ENCODE data around the gene TMX2.
"Not testable (repeated sequence)": the region's sequence is repeated elsewhere in the genome, so short reads cannot be mapped to it uniquely, and the experiment has no call there.

TMX2 gene

GRCh38 chr11:57713835-57714234, 1.4 kb downstream of the TMX2 start:
- no peak for DNase-seq (ENCODE audit: low read depth in 2 of 2)

- not testable (repeated sequence) for DNase-seq (ENCODE audit: low read depth in 2 of 2)
These were observed 4.3 kb downstream of the TMX2 start for GRCh38 chr11:57716726-57717125.

- no peak for DNase-seq (ENCODE audit: low read depth in 2 of 2)
These were observed 14.8 kb downstream of the TMX2 start for GRCh38 chr11:57727185-57727584.

GRCh38 chr11:57728829-57729228, 16.4 kb downstream of the TMX2 start:
- DNase-seq (ENCODE audit: low read depth in 2 of 2) = no peak

- DNase-seq (ENCODE audit: low read depth in 2 of 2) = no peak
These were observed 17.1 kb downstream of the TMX2 start for GRCh38 chr11:57729479-57729878.

GRCh38 chr11:57732661-57733060, 20.3 kb downstream of the TMX2 start:
- DNase-seq (ENCODE audit: low read depth in 2 of 2) = no peak

DNA sequence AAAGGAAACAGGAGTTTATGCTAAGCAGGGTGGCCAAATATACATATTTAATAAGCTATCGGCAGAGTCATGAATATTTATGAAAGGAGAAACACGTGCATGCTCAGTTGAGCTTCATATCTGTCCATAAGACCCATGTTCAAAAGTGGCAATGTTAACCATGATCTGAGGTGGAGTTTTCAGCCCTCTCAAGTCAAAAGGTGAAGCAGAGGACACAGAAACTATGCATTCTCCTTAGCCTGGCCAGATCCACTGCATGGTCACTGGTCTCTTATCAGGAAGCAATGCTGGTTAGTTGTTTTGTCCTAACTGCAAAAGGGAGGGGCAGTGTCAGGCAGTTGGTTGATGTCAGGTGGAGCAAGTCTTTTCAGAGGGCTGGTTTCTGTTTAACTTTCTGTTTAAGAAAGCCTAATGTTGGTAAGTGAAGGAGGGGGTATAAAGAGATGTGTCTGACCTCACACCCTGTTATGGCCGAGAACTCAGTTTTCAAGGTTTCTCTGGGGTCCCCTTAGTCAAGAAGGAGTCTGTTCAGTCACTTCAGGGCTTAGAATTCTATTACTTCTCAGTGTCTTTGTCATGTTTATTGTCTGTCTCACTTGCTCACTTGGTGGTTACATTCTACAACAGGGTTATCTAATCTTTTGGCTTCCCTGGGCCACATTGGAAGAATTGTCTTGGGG, 23.4 kb downstream of the TMX2 start:
- no peak for DNase-seq (ENCODE audit: low read depth in 2 of 2)

DNA sequence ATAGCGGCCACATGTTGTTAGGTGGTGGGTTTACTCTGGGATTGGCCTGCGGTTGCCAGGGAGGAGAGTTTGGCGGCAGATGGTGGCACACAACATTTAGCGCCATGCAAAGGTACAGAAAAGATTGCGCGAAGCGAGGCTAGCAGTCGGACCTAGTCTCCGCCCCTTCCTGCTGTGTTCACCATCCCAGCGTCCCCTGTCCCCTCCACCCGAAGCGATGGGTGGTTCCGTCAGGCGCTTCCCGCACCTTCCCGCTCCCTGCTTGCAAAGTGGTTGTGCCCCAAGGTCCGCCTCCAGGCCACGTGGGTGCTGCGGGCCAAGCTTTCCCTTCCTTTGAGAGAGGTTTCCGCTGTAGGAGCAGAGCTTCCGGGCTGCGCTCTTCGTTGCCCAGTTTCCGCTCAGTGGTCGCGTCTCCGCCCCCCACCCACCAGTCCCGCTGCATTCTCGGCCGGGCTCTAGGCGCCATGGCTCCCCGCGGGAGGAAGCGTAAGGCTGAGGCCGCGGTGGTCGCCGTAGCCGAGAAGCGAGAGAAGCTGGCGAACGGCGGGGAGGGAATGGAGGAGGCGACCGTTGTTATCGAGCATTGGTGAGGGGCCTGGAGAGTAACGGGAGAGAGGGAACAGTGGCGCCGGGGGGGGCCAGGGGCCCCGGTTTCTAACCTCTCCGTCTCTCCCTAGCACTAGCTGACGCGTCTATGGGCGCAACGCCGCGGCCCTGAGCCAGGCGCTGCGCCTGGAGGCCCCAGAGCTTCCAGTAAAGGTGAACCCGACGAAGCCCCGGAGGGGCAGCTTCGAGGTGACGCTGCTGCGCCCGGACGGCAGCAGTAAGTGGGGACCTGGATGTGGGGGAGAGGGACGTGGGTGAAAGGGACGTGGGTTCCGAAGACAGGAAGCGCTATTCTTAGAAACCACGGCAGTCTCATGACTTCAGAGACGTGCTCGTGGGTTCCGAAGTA, 29.0 kb downstream of the TMX2 start, which contains the start of gene SELENOH:
TSS of gene SELENOH (plus strand) at position 360 of the 955 bp plus-strand sequence. CDS start at position 465, 105 bp downstream.
- peak; percentile 94 for DNase-seq (ENCODE audit: low read depth in 2 of 2)

GRCh38 chr11:57742087-57742452, 29.7 kb downstream of the TMX2 start:
- DNase-seq (ENCODE audit: low read depth in 2 of 2) = no peak

DNA sequence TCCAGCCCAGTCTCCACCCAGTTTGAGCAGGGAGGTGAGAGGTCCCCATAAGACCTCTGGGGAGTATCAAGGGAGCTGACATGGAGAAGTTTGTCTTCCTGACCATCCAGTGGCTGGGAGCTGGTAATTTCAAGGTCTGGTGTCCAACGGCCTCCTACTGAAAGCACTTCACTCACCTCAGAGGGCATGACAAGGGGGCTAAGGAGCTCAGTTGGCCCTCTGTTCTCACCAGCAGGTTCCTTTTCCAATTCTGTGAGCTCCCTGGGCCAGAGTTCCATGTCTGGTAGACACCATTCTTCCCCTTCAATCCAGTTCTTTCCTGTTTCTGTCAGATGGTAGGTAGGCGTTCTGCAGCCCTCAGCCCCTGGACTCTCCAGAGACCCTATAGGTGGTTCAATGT, 32.0 kb downstream of the TMX2 start:
- no peak for DNase-seq (ENCODE audit: low read depth in 2 of 2)

- no peak for DNase-seq (ENCODE audit: low read depth in 2 of 2)
These were observed 32.8 kb downstream of the TMX2 start for GRCh38 chr11:57745206-57745605.

- no peak for DNase-seq (ENCODE audit: low read depth in 2 of 2)
These were observed 34.5 kb downstream of the TMX2 start for GRCh38 chr11:57746920-57747319.

- no peak for DNase-seq (ENCODE audit: low read depth in 2 of 2)
These were observed 38.8 kb downstream of the TMX2 start for GRCh38 chr11:57751176-57751575.

GRCh38 chr11:57751676-57752253, 39.4 kb downstream of the TMX2 start, which contains the start of gene BTBD18:
BTBD18 (minus strand) TSS chr11:57751819; CDS start chr11:57751188, 631 bp downstream.
- no peak for DNase-seq (ENCODE audit: low read depth in 2 of 2)

GRCh38 chr11:57752954-57753353, 40.6 kb downstream of the TMX2 start:
- DNase-seq (ENCODE audit: low read depth in 2 of 2) = no peak

- no peak for DNase-seq (ENCODE audit: low read depth in 2 of 2)
These were observed 45.8 kb downstream of the TMX2 start for GRCh38 chr11:57758174-57758573.

DNA sequence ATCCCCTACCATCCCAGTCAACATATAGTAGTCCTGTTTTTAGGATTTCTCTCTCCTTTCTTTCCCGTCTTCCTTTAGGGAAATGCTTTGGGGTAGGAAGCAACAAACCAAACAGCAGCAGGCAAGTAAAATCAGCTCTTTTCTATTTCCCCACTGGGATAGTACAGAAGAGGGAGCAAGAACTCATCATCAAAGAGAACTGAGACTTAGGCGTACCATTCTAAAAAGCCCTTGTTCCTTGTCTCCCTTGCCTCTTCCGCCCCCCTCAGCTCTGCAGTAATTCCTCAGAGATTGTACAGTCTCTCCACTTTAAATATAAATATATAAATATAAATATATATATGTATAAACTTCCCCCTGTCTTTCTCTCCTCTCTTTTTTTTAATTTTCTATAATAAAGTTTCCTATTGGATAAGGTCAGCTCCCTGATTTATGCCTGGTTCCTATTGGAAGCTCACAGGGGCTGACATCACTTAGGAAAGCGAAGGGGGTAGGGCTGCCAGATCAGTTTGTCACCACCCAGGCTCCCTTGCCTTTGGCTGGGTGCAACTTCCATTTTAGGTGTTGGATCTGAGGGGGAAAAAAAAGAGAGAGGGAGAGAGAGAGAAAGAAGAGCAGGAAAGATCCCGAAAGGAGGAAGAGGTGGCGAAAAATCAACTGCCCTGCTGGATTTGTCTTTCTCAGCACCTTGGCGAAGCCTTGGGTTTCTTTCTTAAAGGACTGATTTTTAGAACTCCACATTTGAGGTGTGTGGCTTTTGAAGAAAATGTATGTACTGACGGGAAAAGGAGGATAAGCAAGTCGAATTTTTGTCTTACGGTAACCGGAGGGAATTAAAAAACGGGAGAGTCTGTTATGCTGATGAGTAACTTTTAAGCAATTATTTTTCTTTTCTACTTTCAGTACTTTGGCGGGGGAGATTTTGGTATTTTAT, 49.2 kb downstream of the TMX2 start, which contains the start of gene CTNND1:
TSS of gene CTNND1 (plus strand) at position 502 of the 934 bp plus-strand sequence. CDS start 29,677 bp downstream, outside the sequence.
- peak; percentile 97 for DNase-seq (ENCODE audit: low read depth in 2 of 2)

DNA sequence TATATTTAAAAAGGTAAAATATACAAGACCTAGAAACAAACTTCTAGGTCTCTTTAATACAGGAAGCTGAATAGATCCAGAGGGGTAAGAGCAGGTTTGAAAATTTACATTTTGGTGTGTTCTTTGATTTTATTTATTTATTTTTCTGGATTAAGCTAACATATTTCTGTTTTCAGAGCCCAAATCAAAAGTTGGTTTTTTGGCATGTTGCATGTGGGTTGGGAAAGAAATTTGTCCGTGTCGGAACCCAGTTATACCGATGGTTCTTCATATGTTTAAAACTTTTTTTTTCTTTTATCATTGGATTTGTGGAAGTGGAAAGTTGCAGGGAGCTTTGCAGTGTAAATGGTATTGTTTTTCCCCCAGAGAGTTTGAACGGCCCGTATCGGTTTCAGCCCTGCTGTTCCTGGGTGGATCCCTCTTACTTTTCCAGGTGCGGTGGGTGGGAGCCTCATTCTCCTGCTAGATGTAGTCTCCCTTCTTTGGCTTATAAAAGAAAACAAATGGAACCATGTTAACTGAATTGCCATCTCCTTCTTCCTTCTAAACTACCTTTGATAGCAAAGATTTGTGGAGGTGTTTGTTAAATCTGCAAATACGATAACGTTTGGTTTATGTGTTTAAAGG, 50.0 kb downstream of the TMX2 start:
- DNase-seq (ENCODE audit: low read depth in 2 of 2) = no peak

GRCh38 chr11:57763568-57763967, 51.2 kb downstream of the TMX2 start:
- DNase-seq (ENCODE audit: low read depth in 2 of 2) = no peak

DNA sequence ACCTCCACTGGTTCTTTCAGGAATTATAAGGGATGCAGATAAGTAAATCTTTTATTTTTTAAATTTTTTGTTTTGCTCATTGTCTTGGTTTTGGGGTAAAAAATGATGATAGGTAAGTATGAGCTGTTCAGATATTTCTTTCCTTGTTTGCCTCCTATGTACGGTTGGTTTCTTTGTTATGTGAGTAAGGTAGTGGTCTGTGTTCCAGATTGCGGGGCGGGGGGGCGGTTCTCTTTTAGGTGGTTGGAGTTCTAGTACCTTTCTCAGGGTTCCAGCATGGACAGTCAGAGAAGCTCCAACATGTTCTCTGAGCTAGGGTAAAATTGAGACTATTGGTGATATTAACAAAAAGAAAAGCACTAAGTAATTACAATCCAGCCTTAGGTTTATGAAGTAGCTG, 51.6 kb downstream of the TMX2 start:
- no peak for DNase-seq (ENCODE audit: low read depth in 2 of 2)

DNA sequence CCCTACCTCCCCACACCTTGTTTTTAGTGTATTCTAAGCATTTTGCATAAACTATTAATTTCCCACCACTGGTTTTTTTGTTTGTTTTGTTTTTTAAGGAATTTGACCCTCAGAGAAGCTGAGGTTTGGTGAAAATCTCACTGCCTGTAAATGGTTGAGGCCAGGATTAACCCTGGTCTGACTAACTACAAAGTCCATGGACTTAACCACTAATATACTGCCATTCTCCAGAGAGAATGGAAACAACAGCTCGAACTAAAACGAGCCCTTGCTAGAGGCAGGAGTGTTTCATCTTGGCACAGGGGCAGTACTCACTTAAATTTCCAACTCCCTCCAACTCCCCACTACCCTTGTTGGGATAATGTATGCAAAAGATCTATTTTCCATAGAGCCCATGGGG, 52.2 kb downstream of the TMX2 start:
- no peak for DNase-seq (ENCODE audit: low read depth in 2 of 2)

Data from fibroblast of skin of left quadriceps (primary cell).